ENCODE measurements around the gene U2AF1L4. TPM values are rescaled to one million over a fixed set of nuclear protein-coding genes. Genes with fewer than 3 reads are reported as not detected.

U2AF1L4 gene
- total RNA-seq, 2 donors from 2014 or later = 14.9 to 18.7 TPM

GRCh38 chr19:35751839-35752745 is 6.9 kb upstream of the U2AF1L4 start:
- Histone ChIP-seq H3K9ac (ENCODE audit: low read depth in 2 of 2, low read length in 2 of 2) (no peak overlapping the region), H3K4me1 (no peaks in the 10 kb centered on the region), H3K9me3 (no peaks in the 10 kb centered on the region), H3K4me3 (no peak overlapping the region), H3K27ac (no peak overlapping the region), H3K27me3 (no peaks in the 10 kb centered on the region), H3K36me3 (peaks cover 5% of the 10 kb centered on the region)
- no peak for DNase-seq
- intact Hi-C loops (cut with DNase I) = no loop called here
- TF ChIP-seq CTCF (IDR thresholded peaks at IDR 0.05) = no peak

- intact Hi-C loops (cut with DNase I) = no loop called here
- TF ChIP-seq CTCF (IDR thresholded peaks at IDR 0.05) = no peak
- Histone ChIP-seq H3K27me3 (no peaks in the 10 kb centered on the region), H3K27ac (no peak overlapping the region), H3K4me3 (no peak overlapping the region), H3K9me3 (no peaks in the 10 kb centered on the region), H3K4me1 (no peaks in the 10 kb centered on the region), H3K36me3 (peaks cover 5% of the 10 kb centered on the region), H3K9ac (ENCODE audit: low read depth in 2 of 2, low read length in 2 of 2) (no peak overlapping the region)
- no peak for DNase-seq
Observed at GRCh38 chr19:35750167-35750566, 4.9 kb upstream of the U2AF1L4 start.

- intact Hi-C loops (cut with DNase I) = loop anchor here (10.0 kb wide), 1 partner anchor 186 kb away; the partner anchor contains the start of gene LRFN3
- Histone ChIP-seq H3K27ac (peak within 1 kb of the TSS; percentile 52), H3K4me1 (no peaks in the 10 kb centered on the region)
Observed at GRCh38 chr19:35748106-35749020, 3.1 kb upstream of the U2AF1L4 start, which contains the start of gene LIN37. Gene LIN37, plus strand, starts transcription at chr19:35748576. Its CDS starts 149 bp downstream, at chr19:35748725.

GRCh38 chr19:35746531-35746930 is 1.3 kb upstream of the U2AF1L4 start:
- Histone ChIP-seq H3K9ac (ENCODE audit: low read depth in 2 of 2, low read length in 2 of 2) (peak overlapping the region in 1 of 2 donors; percentile 79), H3K4me3 (peak overlapping the region; percentile 89), H3K27me3 (no peaks in the 10 kb centered on the region), H3K27ac (no peak overlapping the region), H3K4me1 (no peaks in the 10 kb centered on the region), H3K36me3 (no peaks in the 10 kb centered on the region), H3K9me3 (no peaks in the 10 kb centered on the region)
- intact Hi-C loops (cut with DNase I) = loop anchor here (10.0 kb wide), 1 partner anchor 188 kb away; the partner anchor contains the start of gene LRFN3
- TF ChIP-seq CTCF (IDR thresholded peaks at IDR 0.05) = no peak
- no peak for DNase-seq

More at GRCh38 chr19:35748106-35749020, 3.1 kb upstream of the U2AF1L4 start, which contains the start of gene LIN37:
- H3K4me3 ChIP-seq = peak within 1 kb of the TSS; percentile 84
- no peaks in the 10 kb centered on the region for H3K9me3 ChIP-seq
- H3K9ac ChIP-seq (ENCODE audit: low read depth in 2 of 2, low read length in 2 of 2) = peak within 1 kb of the TSS; percentile 84 to 93
- H3K36me3 ChIP-seq = no peaks in the 10 kb centered on the region
- H3K27me3 ChIP-seq = no peaks in the 10 kb centered on the region
- peak; percentile 100 for DNase-seq
- TF ChIP-seq CTCF (IDR thresholded peaks at IDR 0.05) = no peak

DNA sequence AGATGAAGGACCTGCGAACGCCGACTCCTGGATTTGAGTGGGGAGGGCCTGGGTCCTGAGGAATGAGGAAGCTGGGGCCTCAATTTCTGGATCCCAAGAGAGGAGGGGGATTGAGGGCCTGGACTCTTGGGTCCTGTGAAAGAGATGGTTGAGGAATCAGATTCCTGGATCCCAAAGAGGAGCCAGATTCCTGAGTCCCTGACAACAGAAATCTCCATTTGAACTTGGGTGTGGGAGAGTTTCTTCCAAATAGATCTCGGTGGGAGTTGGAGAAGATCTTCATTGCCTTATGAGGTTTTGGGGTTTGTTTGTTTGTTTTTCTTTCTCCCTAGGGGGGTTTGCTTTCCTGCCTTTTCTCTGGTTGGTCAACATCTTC is 857 bp upstream of the U2AF1L4 start:
- Histone ChIP-seq H3K27ac (peak overlapping the region; percentile 100), H3K4me1 (no peaks in the 10 kb centered on the region), H3K36me3 (no peaks in the 10 kb centered on the region), H3K9me3 (no peaks in the 10 kb centered on the region), H3K9ac (ENCODE audit: low read depth in 2 of 2, low read length in 2 of 2) (peak overlapping the region; percentile 67 to 79), H3K27me3 (no peaks in the 10 kb centered on the region), H3K4me3 (peak overlapping the region; percentile 89)
- no peak for TF ChIP-seq CTCF (IDR thresholded peaks at IDR 0.05)
- intact Hi-C loops (cut with DNase I) = loop anchor here (10.0 kb wide), 1 partner anchor 189 kb away; the partner anchor contains the start of gene LRFN3
- DNase-seq = no peak
